HG03103 (cell line): Measurements from ENCODE around the gene DSTYK.

Experiments used
- ATAC-seq: cut with Tn5 transposase; IDR thresholded peaks from one replicate; pipeline ENCODE4 v1.9.1; 2021; ENCODE audit warnings: low read depth; ENCODE audit not compliant: unreplicated experiment

Gene DSTYK

DNA sequence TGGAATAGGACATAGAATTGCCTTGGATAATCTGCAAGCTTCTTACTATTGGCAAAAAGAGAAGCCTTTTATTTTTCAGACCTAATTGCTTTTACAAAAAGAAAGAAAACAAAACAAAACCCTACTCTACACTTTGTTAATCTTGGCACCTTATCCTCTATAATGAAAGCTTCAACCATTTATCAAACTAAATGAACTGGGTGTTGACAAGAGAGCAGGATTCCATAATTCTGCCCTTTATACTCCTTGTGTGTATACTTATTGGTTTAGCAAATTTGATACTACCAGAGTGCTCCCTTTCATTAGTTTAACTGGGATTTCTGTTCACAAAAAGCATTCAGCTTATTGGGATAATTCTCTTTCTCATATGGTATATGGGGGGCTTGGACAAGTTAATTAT lies 13.2 kb upstream of the DSTYK start:
- no peak for ATAC-seq

DNA sequence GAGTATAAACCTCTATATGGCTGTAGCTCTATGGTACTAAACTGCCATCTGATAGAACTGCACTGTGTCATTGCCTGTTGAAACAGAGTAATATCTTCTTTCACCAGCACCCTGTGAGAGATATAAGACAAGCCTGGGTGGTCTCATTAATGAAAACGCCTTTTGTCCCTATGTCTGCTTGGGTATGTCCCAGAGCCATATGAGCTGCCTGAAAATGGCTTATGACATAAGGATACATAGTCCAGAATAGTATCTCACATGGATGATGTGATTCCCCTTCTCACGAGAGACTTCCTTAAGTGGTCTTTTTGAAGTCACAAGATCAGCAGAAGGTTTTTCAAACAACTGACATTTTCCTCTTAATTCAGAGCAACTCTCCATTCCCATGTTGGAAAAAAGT lies 8.9 kb upstream of the DSTYK start:
- ATAC-seq, result no peak

DNA sequence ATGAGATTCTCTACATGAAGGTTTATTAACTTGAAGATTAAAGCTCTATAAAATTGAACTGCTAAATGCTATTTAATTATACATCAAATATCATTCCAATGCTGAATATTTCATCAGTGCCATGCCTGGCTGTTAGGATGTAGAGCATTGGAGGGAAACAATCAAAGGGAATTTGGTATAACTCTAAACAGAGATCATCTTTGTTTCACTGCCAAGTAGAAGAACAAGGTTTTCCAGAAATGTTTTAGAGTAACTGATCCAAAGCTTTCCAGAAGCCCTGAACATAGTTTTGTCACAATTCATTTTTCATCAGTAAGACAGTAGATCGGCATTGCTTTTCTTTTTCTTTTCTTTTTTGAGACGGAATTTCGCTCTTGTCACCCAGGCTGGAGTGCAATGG lies 5.9 kb upstream of the DSTYK start:
- no peak for ATAC-seq

DNA sequence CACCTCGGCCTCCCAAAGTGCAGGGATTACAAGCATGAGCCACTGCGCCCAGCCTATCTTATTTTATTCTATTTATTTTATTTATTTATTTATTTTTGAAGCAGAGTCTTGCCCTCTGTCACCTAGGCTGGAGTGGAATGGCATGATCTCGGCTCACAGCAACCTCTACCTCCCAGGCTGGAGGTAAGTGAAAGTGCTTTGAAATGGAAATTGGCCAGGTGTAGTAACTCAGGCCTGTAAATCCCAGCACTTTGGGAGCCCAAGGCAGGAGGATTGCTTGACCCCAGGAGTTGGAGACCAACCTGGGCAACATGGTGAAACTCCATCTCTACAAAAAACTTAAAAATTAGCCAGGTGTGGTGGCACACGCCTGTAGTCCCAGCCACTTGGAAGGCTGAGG lies 5.1 kb upstream of the DSTYK start:
- no peak for ATAC-seq

DNA sequence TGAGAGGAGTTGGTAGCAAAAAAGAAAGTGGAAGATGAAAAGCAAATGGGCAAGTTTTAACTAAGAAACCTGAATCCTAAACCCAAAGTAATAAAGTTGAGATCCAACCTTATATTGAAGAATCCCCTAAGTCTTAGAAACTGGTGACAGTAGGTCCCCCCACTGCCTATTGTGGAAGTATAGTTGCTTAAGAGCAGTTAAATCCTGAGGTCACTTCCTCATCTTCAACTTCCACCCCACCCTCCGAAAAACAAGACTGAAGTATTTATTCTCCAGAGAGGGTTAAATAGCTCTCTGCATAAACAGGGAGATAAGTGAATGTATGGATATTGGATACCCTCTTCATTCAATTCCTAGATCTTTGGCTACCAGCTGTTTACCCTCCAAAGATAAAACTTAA lies 3.3 kb upstream of the DSTYK start:
- no peak for ATAC-seq

DNA sequence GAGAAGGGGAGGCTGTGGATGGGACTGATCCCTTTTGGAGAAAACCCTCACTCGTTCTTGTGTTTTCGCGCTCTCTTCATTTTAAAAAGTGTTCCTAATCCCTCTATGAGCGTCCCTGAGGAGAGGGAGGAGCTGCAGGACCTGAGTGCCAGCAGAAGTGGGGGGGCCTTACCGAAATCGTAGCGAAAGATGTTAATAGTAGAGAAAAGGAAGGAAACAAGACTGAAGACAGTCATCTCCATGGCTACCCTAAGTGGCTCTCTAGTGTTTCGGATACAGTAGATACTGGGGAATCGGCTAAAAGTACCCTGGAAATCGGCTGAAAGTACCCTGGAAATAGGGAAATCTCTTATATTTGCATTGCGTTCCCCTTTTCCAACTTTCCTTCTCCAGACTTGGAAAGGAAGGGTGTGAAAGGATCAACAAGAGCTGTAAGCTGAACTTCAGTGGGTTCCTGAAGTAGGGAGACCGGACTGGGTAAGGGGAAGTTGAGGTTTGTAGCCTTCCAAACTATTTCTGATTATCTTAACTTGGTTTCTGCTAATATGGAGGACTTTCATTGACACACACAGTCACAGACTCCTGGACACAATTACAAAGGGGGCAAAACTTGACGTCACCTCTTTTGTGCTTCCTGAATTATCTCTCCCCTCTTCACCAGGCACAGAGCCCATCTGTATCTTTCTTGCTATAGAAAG lies 486 bp upstream of the DSTYK start:
- peak; percentile 24 for ATAC-seq

DNA sequence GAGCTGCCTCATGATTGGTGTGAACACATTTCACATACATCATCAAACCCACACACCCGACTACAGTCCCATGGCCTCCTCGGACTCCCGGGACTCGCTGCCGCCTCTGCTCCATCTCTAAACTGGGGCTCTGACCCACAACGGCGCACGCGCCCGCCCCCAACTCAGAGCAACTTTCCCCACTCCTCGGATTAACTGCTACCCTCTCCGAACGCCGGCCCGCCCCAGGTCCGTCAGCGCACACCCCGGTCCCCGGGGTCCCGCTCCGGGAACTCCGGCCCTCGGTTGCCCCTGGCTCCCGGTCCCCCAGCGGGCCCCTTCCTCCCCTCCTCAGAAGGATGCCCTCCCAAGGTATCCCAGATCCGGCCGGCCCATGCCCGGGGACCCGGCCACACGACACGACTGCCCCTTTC lies 740 bp downstream of the DSTYK start:
- ATAC-seq, result peak; percentile 18

DNA sequence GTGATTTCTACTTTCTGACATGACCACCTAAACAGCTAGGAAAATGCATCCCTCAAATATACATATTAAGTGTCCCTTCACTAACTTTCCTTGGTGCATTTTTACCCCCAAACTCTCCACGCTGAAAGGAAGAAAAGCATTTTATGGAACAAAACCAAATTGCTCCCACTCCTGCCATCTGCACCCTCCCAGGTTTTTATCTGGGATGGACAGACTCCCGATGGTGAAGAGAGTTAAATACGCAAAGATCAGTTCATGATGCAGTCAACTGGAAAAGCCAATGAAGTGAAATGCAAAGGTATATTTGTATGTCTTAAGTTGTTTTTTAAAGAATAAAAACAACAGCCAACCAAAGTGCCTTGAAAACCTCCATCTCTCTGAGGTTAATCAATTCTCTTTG lies 2.7 kb downstream of the DSTYK start:
- no peak for ATAC-seq

DNA sequence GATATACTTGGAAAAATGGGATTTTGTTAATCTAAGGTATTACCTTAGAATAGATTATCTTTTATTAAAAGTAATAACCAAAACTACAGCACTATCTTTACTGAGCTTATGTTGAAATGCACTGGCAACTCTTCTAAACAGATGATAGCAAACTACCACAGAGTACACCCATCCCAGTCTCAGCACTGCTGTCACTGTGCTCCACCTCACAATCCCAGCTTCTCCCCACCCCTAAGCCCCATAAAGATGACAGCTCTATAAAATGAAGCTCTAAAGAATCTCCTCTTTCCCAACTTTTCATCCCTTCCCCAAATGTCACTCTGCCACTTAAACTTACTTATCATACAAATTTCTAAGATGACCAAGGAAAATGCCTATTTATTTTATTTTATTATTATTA lies 6.4 kb downstream of the DSTYK start:
- ATAC-seq, result no peak

DNA sequence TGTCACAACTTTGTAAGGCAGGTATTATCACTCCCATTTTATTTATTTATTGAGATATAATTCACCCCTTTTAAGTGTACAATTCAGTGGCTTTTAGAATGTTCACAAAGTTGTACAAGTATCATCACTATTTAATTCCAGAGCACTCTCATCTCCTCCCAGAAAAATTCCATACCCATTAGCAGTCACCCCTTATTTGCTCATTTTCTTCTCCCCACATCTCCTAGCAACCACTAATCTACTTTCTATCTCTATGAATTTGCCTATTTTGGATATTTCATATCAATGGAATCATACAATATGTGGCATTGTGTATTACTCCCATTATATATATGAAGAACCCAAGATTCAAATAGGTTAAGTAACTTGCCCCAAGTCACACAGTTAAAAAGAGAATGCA lies 7.0 kb downstream of the DSTYK start:
- ATAC-seq, result no peak

DNA sequence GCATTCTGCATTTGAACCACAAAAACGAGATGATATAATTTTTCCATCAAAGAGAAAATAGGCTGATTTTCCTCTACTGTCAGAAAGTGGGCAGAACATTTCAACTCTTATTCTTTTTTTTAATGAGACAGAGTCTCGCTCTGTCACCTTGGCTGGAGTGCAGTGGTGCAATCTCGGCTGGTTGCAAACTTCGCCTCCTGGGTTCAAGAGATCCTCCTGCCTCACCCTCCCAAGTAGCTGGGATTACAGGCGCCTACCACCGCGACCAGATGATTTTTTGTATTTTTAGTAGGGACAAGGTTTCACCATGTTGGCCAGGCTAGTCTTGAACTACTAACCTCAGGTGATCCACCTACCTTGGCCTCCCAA lies 11.6 kb downstream of the DSTYK start:
- no peak for ATAC-seq

DNA sequence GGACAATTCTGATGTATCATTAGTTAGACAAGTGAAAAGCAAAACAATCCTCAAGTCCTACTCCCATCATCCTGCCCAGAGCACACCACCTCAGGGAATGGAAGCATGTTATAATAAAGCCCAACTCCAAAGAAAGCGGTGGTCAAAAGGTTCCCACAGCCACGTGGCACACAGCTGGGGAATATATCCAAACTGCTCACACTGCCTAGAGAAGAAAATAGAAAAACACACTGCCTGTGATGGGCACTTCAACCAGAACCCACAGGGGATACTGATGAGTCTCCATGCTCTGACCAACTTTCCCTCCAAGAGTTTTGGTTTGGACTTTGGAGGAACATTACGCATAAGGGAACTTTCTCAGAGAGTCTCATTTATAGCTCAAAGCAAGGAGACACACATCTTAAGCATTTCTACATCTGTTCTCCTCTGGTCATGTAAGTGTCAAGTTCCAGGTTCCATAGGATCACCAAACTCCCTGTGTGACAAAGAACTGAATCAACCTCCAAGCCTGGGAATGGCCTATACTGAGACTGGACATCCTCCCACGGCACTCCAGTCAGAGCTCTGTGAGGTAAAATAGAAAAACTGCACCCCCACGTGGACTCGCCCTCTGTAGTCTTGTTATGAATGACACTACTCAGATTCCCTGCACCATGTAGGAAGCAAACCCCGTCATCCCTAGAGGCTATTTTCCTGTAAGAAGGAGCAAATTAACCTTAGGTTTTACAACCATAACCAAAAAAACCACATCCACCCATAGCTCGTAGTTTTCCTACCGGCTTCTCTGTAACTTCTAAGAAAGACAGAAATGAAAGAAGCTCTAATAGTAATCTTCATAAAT lies 12.2 kb downstream of the DSTYK start:
- ATAC-seq, result no peak

DNA sequence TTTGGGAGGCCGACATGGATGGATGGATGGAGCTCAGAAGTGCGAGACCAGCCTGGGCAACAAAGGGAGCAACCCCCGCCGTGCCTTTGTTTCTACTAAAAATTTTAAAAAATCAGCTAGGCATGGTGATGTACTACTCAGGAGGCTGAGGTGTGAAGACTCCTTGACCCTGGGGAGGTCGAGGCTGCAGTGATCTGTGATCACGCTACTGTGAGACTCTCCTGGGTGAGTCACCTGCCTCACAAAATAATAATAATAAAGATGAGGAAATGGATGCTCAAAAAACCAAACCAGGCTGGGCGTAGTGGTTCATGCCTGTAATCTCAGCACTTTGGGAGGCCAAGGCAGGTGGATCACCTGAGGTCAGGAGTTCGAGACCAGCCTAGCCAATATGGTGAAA lies 19.2 kb downstream of the DSTYK start:
- ATAC-seq, result no peak

DNA sequence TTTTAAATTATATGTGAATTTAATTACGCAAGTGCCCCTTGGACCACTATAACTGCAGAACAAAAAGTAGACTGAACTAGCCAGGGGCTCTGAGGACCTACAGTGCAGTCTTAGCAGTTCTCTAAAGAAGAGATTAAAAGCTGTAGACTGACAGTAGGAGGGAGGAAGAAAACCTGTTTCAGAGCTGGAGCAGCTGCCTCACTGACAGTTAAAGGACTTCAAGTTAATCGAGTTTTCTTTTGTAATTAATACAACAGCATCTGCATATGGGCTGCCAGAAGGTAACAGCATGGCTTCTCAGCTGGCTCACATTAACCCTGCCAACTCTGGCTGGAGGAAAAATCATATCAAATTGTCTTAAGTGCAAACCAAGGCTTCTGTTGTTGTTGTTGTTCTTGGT lies 19.9 kb downstream of the DSTYK start:
- no peak for ATAC-seq

DNA sequence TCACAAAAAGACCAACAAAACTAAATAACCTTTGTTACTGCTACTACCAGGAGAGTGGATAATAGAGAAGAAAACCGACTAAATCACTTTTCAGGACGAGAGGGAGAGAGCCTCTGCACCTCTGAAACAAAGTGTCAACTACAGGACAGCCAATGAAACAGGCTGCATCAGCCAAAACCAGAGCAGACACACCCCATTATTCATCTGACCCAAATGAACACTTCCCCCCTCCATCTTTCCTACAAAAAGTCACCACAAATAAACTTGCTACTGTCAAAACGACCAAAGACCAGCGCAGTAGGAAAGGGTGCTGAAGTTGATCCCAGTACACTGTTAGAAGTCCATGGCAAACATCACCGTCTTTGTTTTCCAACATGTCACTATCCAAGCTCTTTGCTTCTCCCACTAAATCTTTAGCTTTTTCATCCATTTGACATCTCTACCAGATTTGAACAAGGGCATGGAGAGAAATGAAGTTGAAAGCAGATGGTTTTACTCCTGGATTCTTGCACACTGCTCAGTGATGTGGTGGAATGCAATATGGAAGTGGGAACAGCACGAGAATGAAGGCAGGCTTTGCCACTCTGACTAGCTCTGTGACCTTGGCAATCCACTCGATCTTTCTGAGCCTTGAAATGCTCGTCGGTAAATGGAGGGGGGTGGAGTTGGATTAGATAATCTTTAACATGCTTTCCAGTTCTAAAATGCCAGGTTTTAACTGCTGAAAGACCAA lies 20.5 kb downstream of the DSTYK start:
- no peak for ATAC-seq

DNA sequence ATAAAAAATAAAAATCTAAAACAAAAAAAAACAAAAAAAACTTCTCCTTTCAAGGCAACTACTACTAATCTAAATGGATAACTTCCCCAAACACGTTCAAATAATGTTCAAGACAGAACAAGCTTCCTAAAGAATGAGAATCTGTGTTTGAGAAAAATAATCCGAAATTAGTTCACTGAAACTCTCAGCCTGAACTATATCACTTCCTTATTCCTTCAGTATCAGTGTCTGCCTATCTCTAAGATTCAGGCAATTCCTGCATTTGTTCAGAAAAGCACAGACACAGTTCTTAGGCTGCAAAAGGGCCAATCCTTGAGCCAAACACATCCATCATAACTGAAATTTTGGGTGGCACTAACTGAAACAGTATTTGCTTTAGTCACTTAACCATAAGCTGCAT lies 22.4 kb downstream of the DSTYK start:
- no peak for ATAC-seq

DNA sequence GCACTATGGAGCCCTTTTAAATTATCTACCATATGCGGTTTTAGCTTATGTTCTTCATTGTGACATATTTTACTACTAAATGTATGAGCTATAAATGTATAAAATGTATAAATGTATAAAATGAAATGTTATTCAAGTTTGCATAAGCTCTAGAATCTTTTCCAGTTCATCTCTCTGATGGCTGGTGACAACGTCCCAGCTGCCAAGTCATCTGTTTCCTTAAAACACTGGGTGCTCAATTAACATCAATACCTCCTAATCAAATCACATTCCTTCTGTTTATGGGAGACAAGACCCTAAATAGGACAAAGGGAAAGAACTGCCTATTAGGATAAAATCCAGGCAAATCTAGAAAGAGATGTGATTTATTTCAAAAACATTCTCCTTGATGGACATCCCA lies 22.9 kb downstream of the DSTYK start:
- no peak for ATAC-seq

DNA sequence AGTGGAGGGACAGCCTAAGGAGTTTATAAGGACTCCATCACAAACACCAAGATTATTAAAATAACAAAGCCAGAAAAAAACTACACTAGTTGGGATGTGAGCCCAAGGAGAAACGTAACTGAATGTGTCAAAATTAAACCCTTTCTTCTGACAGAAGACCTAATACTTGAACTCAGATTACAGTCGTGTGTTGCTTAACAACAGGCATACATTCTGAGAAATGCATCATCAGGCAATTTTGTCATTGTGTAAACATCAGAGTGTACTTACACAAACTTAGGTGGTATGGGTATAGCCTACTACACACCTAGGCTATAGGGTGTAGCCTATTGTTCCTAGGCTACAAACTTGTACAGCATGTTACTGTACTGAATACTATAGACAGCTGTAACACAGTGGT lies 23.4 kb downstream of the DSTYK start:
- ATAC-seq, result no peak

DNA sequence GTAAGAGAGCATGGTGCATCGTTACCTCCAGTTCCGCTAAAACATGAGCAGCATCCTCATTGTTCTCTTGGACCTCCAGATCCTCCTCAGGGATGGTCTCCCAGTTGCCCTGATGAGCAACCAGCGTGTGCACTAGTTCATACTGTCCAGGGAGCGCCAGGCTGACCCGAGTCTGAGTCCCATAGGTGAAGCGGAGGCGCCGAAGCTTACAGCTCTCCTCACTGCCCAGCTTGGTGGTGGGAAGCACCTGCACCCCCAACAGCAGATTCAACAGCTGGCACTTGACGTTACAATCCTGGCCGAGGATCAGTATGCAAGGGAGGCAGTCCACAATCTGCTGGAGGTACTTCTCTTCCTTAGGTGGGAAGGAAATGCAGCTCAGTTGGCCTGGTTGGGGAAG lies 24.1 kb downstream of the DSTYK start:
- no peak for ATAC-seq

DNA sequence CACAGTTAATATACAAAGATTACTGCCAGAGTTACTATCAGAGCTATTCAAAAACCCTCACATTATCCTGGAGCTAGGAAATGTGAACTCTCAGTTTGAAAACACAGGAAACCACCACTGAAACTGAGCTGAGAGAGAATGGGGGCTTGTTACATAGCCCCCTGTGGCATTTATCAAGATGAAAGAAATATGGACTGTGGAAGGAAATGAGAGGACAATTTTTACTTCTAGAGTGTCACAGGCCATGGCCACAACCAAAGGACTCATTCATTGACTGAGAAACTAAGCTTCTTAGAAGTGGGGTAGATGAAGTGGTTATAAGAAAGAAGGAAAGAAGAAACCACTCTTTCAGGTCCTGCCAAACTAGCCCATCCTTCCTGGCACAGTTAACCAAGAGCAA lies 25.3 kb downstream of the DSTYK start:
- no peak for ATAC-seq

DNA sequence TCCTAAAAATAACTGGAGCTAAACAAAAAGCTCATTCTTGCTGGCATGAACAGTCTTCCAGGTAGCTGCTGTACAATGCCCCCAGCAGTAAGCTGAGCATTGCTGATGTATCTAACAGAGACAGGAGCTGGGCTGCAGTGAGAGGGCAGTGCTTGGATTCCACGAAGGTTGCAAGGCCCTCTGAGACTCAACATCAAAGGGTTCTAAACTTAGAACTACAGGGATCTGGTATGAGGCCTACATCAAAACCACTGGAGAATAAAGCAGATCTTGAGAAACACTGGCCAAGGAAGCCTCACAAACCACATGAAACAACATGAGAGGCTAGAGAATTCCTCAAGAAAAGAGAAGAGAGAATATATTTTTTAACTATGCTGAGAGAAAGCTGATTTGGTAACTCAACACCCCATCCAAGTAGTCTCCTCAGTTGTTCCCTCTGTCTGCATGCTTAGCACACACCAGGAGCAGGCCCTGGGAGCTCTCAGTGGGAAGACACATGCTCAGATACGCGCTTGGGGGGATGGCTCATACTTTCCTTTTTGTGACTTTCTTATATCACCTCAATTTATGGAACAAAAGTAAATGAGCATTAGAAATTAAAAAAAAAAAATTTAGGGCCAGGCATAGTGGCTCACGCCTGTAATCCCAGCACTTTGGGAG lies 27.7 kb downstream of the DSTYK start:
- ATAC-seq, result no peak
